Stimulated activated CD4-positive, alpha-beta T cell treated with anti-CD3 and anti-CD28 coated beads, Interleukin-1b, Interleukin-23, amount 100 ng/mL, for 1 hour (primary cell): ENCODE measurements around the gene ROR2.
"Not testable (repeated sequence)": the region's sequence is repeated elsewhere in the genome, so short reads cannot be mapped to it uniquely, and the experiment has no call there.

Source experiments
- DNase-seq, 2 donors: peaks; one replicate each; pipeline ENCODE4 v3.0.0-alpha.2; 2020; ENCODE audit warnings: low read depth in 2 of 2

Gene ROR2

GRCh38 chr9:91798273-91799112 is 151.5 kb downstream of the ROR2 start:
- DNase-seq: not testable (repeated sequence)

GRCh38 chr9:91797517-91797916 is 152.5 kb downstream of the ROR2 start:
- DNase-seq: not testable (repeated sequence)

DNA sequence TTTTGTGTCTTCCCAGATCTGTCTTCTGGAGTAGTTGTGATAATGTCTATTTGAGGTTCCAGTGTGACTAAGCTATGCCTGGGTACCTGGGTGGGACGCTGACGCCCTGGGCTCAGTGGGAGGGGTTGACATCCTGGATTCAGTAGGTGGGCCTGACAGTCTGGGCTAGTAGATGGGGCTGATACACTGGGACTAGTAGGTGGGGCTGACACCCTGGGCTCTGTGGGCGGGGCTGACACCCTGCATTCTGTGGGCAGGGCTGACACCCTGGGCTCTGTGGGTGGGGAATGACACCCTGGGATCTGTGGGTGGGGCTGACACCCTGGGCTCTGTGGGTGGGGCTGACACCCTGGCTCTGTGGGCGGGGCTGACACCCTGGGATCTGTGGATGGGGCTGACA is 153.5 kb downstream of the ROR2 start:
- DNase-seq: not testable (repeated sequence)

DNA sequence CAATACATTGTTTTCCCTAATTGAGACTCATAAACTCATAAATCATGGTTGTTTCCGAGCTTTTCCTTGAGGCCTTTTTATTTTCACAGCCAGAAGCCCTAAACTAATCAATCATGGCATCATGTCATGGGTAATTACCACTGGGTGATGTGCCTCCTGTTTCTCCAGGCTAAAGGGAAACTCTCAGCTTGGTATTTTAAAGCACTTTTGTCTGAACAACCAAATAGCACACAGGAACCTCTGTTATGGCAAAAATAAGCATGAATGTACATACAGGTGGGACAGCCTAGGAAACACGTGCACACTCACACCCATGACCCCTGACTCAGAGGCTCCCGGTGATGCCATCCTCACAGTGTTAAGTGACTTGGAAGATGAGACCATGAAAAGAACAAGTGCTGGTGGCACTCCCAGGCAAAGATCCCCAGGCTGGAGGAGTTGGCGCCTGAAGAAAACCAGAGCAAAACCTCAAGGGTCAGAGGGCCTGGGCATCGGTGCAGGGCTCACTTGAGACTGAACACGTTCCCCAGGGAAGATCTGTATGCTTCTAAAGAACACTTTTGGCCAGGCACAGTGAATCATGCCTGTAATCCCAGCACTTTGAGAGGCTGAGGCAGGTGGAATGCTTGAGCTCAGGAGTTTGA is 154.3 kb downstream of the ROR2 start:
- no peak for DNase-seq

- DNase-seq: not testable (repeated sequence)
These were observed 156.7 kb downstream of the ROR2 start for GRCh38 chr9:91793371-91793770.

- no peak for DNase-seq
These were observed 159.1 kb downstream of the ROR2 start for GRCh38 chr9:91790917-91791316.

GRCh38 chr9:91789941-91790340 is 160.1 kb downstream of the ROR2 start:
- DNase-seq: no peak

- DNase-seq: no peak
These were observed 162.1 kb downstream of the ROR2 start for GRCh38 chr9:91787931-91788330.

DNA sequence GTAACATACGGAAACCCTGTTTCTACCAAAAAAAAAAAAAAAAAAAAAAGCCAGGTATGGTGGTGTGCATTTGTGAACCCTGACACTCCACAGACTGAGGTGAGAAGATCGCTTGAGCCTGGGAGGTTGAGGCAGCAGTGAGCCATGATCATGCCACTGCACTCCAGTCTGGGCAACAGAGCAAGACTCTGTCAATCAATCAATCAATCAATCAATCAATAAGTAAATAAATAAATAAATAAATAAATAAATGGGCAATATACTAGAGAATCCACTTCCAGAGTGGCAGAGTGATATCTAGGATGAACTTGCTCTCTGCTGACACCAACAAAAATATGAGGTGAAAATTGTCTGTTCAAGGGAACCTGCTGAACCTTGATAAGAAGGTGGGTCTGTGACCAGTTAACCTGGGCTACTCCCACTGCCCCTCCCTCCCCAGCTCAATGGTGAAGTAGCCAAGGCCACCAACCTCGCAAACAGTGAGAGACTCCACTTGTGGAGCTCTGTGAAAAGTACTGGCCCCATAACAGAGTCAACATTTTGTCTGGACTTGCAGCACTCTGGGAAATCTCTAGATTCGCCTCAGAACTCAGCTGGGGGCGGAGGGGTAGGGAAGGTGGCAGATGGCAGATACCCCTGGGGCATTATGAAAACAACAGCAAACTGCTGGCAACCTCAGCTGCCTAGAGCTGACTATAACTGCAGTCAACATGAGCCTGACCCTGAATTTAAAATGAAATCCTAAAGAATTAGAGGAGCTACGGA is 163.7 kb downstream of the ROR2 start:
- no peak for DNase-seq

DNA sequence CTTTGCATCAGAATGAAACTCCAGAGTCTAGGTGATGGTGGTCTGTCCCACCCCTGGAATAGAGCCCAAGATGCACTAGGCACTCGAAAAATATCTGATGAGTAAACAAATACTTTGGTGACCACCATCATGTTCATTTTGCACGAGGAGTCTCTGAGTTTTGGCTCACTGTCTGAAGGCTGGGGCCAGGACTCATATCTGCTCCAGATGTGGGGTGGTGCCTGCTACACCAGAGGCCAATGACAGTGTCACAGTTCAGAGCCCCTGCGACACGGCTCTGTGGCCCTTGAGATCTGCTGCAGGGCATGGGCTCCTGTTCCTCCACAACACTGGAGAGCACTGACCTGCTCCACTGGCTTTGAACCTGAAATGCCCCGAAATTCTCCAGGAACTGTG is 164.6 kb downstream of the ROR2 start:
- DNase-seq: no peak

DNA sequence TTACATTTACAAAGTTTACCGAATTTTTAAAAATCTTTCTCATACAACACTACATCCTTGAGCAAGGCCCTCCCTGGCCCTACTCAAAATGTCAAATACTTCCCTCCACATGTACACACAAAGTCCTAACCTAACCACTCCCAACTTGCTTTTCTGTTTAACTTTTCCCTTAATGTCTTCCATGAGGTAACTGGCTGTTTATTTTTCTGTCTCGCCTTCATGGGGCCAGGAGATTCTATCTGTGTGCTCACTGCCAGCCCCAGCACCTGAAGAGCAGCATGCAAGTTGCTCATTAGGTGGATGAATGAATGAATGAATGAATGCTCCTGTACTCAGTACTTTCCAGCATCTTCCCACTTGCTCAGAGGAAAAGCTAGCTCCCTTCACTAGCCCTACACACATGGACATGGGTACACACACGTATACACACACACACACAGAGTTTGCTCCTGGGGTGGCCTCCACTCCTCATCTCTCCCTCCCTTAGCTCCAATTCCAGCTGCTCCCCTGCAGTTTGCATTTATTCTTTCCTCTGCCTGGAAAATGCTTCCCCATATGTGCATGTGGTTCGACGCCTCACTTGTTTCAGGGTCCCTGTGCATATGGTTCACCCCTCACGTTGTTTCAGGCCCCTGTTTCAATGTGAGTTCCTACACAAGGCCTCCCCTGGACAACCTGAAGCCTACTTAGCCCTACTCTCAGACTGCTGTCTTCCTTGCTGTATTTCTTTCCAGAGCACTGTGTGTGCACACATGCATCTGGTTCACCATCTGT is 165.2 kb downstream of the ROR2 start:
- DNase-seq: no peak

GRCh38 chr9:91783876-91784672 is 166.0 kb downstream of the ROR2 start:
- DNase-seq: no peak

DNA sequence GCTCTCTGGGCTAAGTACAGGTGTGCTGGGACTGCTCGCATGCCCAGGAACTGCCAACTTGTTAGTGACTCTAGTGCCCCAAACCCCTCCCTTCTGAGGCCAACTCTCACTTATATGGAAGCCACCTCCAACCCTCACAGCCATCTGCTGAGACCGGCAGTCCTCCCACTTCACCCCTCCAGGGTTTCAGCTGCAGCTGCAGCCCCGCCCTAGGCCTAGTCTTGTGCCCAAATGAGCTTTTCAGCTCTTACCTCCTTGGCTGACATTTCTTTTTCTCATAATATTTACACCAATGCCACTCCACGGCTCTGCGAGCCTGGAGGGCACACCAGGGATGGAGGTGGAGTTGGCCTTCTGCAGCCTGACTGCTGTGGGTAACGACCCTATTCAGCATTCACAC is 166.6 kb downstream of the ROR2 start:
- no peak for DNase-seq

DNA sequence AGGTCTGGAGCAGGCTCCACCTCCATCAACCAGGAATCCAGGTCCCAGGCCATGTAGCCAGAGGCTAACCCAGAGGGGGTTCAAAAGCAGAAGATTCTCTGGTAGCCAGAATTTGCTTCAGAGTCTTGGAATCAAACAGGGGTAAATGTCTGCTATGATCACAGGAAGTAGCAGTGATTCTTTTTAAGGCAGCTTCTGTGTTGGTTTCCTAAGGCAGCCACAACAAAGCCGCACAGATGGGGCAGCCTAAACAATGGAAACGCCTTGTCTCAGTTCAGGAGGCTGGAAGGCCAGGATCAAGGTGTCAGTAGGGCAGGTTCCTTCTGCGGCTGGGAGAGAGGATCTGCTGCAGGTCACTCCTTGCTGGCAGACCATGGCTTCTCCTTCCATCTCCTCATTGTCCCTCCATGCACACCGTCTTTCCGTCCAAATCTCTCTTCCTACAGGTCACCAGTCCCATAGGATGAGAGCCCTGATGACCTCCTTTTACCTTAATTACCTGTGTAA is 167.3 kb downstream of the ROR2 start:
- no peak for DNase-seq

- DNase-seq: no peak
These were observed 168.1 kb downstream of the ROR2 start for GRCh38 chr9:91781906-91782305.

DNA sequence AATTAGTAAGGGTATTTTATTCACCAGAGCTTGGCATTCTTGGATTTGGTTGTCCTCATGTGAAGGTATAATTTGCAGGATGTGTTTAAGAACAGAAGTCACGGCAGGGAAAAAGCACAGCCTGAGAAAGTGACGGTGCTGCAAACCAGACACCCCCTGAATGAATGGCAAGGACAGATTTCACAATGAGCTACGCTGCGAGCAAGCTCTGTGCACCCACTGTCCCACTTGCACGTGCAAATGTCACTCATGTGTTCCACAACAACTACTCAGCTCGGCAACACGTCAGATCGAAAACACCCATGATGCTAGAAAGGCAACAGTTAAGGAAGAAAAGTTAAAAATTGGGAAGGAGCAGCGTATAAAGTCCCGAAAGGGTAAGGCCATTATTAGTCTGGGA is 168.9 kb downstream of the ROR2 start:
- DNase-seq: no peak

DNA sequence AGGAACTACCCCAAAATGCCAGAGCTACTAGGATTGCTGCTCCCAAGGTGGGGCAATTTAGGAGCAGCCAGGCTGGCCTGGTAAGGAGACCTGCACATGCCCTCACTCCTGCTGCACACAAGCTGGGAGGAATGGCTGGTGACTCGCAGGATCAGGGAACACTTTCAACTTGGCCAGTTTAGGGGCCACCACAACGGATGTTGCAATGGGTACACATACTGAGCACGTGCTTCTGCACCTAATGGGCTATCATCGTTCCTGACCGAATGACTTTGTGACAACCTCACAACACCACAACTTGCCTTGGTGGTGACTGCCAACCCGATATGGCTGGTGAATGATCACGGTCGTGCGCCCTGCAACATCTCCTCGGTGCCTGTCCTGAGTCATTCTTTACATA is 172.0 kb downstream of the ROR2 start:
- no peak for DNase-seq

- DNase-seq: no peak
These were observed 172.7 kb downstream of the ROR2 start for GRCh38 chr9:91777292-91777830.

DNA sequence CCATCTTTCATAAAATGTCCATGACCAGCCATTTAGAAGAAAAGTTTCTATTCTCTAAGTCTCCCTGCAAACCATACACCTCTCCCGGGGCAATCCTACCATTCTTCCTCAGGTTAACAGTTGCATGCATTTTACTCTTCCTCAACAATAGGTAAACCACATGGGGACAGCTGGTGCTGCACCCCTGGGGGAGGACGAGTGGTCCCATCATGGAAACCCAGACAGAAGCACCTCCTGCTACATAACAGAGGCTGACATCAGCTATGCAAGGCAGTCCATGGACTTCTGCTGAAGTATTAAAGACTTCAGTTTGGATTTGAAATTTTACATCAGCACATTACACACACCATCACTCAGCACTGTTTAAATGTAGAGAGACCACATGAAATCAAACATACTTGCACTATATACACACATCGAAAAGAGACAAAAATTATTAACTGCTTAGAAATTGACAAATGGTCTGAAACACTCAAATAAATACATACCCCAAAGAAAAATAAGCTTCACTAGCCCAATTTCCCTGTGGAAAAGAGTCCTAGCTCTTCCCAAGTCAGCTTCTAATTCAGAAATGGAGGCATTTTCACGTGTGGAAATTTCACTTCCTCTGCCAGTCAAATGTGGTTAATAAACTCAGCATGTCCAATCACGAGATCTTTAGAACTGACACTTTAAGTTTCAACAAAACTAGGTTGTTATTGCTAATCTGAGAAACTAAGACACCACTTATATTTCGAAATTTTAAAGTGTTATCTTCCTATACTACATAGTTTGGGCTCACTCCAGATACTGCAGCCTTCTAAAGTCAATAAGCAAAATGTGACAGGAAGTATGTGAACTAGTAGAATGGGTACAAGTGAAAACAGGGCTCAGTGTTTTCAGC is 173.4 kb downstream of the ROR2 start:
- DNase-seq: no peak

- no peak for DNase-seq
These were observed 174.4 kb downstream of the ROR2 start for GRCh38 chr9:91775708-91776028.
